ENCODE measurements around the gene ROBO3.

The ROBO3 gene

DNA sequence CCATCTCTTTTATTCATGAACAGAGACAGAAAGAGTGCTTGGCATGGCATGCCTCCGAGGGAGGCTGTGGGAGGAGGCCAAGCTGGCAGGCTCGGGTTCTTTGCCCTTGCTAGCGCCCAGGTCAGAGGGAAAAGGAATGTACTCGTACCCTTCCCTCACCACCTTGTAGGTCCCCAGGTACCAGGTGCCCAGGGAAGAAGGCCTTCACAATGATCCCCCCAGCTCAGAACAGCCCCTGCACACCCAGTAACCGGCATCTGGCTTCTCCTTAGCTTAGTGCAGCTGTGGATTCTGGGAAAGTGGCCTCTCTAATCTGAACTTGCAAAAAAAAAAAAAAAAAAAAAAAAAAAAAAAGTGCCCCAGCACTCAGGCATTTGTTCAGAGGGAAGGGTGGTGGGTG lies 55.1 kb downstream of the ROBO3 start:
- no peak for DNase-seq (ENCODE audit: low spot score)

DNA sequence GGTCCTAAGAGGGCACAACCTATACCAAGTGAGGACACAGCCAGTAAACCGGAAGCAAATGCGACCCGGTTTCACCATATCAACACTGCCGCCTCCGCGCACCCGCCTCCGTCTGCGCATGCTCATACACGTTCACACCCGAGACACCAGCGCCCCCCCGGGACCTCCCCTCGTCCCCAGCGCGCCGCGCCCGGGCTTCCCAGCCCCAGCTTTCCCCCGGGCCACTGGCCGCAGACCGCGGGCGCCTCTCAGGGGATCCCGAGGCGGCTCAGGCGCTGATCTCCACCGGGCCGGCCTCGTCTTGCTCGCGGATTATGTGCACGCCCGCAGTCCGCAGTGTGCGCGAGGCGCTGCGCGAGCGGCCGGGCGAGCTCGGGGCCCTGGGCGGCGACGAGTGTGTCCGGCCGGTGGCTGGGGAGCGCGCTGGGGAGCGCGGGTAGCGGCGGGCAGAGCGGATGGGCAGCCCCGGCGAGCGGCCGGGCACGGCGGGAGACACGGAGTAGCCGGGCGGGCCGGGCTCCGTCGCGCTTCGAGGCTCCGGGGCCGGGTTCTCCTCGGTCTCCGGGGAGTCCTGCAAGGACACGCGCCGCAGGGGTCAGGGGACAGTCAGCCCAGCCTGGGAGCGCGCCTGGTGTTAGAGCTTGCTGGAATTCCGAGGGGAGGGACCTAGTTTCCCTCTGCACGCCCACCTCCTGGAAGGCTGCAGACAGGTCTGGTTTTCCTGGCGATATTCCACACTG lies 55.8 kb downstream of the ROBO3 start:
- DNase-seq (ENCODE audit: low spot score) = peak; percentile 84

DNA sequence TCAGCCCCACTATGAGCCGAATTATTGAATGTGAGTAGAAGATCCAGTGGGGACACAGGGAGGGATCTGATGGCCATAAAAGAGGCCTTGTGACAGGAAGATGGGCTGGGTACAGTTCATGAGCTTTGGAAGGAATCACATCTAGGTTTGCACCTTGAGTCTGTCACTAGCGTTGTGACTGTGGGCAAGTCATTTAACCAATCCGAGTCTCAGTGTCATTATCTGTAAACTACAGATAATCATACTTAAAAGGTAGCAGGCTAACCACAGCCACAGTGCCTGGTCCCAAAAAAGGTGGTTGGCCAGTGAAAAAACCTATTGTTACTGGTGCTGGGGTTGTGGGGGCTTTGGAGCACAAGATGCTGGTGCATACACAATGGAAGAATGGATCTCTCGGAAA lies 57.6 kb downstream of the ROBO3 start:
- DNase-seq (ENCODE audit: low spot score) = no peak

DNA sequence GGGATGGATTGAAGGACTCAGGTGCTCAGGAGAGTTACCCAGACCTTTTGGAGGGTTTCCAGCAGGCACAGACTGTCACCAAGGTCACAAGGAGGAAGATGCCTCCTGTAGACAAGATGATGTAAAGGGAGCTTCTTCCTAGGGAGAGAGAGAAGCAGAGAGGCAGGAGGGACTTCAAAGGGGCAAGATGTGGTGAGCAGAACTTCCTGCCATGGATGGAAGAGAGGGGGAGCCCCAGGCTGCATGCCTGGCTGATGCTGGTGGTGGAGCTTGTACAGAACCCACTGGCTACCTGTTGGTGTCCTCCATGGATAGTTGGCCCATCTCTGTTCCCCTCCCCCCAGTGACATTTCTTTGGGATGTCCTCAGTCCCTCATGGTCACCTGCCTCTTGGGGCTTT lies 58.1 kb downstream of the ROBO3 start:
- peak; percentile 21 for DNase-seq (ENCODE audit: low spot score)

DNA sequence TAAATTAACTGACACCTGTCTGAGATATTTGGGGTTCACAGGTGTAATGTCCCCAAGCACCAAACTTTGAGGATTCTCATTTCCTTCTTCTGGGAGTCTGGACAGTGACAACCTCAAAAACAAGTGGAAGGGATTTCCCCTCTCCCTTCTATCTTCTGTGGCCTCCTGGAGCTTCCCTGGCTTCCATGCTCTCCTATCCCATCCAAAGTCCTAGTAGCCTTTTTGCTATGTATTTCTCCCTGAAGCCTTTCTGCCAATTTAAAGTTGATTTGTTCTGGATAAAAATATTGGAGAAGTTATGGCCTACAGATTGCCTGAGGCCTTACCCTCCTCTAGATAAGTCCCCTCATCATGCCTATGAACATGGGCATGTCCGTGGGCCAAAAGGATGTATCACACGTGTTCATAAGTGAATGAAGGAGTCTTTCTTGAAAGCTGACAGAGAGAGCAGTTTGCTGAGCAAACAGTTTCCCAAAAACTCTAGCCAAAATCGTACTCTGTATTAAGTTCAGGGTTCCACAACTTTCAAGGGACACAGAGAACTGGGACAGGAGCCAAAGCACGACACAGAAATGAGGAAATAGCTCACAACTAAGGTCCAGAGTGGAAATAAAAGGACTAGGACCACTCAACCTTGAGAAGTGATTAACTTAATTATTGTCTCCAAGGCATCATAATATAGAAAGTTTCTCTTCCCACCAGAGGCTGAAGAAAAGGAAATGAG lies 63.9 kb downstream of the ROBO3 start:
- DNase-seq (ENCODE audit: low spot score) = no peak

DNA sequence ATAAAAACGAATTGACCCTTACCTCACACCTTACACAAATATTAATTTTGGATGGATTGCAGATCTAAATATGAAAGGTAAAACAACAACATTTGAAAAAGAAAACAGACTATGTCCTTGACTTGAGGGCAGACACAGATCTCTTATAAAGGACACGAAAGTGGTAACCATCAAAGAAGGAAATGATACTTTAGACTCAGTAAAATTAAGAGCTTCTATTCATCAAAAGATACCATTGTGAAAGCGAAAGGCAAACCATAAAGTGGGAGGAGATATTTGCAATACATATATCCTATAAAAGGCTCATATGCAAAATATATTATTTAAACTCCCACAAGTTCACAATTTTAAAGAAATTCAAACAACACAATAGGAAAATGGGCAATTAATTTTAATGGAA lies 65.6 kb downstream of the ROBO3 start:
- DNase-seq (ENCODE audit: low spot score) = no peak
